Pancreas (tissue), 10 donors: ENCODE data around the gene ZNF674. TPM values are rescaled to one million over a fixed set of nuclear protein-coding genes. Genes with fewer than 3 reads are reported as not detected.
A peak's percentile ranks its signal among the peaks of the same experiment; 100 is the strongest.

Experiments used
- ATAC-seq, 4 donors: fragments of 200-7000 bp; cut with Tn5 transposase; one replicate each; pipeline versions ENCODE4 v1.8.0 to v1.9.1; 2020; ENCODE audit warnings: mild to moderate bottlenecking in 4 of 4, moderate library complexity in 4 of 4
- DNase-seq, 6 donors: peaks; one replicate each; pipeline ENCODE4 v3.0.0-alpha.2; 2020
- FAIRE-seq: peaks from 2 replicates; lab custom pipeline; 2012; peaks lifted over from hg19 to GRCh38; lab: Jason Lieb, UNC
- H3K27ac ChIP-seq, 4 donors: fragments of 200-600 bp; sonication (generic); 1 replicate in 3 of 4; 2 replicates in 1 of 4; pipeline versions ENCODE4 v1.5.0 to v1.8.0; 2020
- H3K27me3 ChIP-seq, 4 donors: fragments of 200-600 bp; one replicate each; pipeline ENCODE4 v1.8.0; 2021
- H3K36me3 ChIP-seq, 3 donors: fragments of 200-600 bp; sonication (generic) in 1 of 3; one replicate each; pipeline versions ENCODE4 v1.5.0 to v1.8.0; 2020 to 2021
- H3K4me1 ChIP-seq, 3 donors: fragments of 200-600 bp; one replicate each; pipeline ENCODE4 v1.8.0; 2021
- H3K4me3 ChIP-seq, 4 donors: fragments of 200-600 bp; sonication (generic) in 2 of 4; one replicate each; pipeline versions ENCODE4 v1.5.0 to v1.8.0; 2020 to 2021
- H3K9me3 ChIP-seq, 4 donors: fragments of 200-600 bp; one replicate each; pipeline ENCODE4 v1.8.0; 2021
- WGBS, 2 donors: extraction: QIAGEN DNeasy Blood & Tissue Kit; methylation state at CpG; one replicate each; pipeline ENCODE4 v1.1.7; 2013; 5-methylcytosine and 5-hydroxymethylcytosine counted together
- intact Hi-C, 3 donors: fragments of 100-400 bp; cut with DNase I; formaldehyde crosslinking; loops; one replicate each; pipeline versions ENCODE4 v1.11.1 to v1.14.2; 2022
- polyA plus RNA-seq, 2 donors: library from polyadenylated mRNA; stranded (reverse); fragments of 200-250 nt; gene quantifications; one replicate each; pipeline ENCODE4 v1.2.3, GENCODE V29; 2013
- total RNA-seq, 6 donors: library from RNA; stranded (reverse); fragmentation: NEBNext Ultra II Directional in 4 of 6; extraction: Animal tissue kit (Norgen Biotek cat#: 25700) in 4 of 6; gene quantifications; one replicate each; pipeline versions ENCODE4 v1.2.1 to v1.2.4, GENCODE V29; 2021 to 2023
- TF ChIP-seq, protein P1 (sequence below), 4 donors: fragments of 200-600 bp; sonication (generic) in 3 of 4; IDR thresholded peaks; one replicate each; pipeline versions ENCODE4 v1.5.0 to v1.8.0; 2021; ENCODE audit warnings: antibody characterized with exemption in 4 of 4
- donor health status: healthy with polysubstance abuse.
- donor health status: DM: no; HTN: no; CAD: no; lungs with moderate emphysema.
- donor health status: DM: no; HTN: no; CAD: no.
- donor health status: control.
- donor health status: control.
- donor health status: Bipolar disorder and iron deficiency.
- donor health status: DM: yes; HTN: yes; CAD: no.
- donor health status: DM: no; HTN: no; CAD: no.
- donor health status: DM: no; HTN: no; CAD: no.
- donor health status: DM: yes; HTN: yes; CAD: no.

The ZNF674 gene
- total and polyA plus RNA-seq, 8 donors = 0.80 to 2.8 (median 1.4) TPM

DNA sequence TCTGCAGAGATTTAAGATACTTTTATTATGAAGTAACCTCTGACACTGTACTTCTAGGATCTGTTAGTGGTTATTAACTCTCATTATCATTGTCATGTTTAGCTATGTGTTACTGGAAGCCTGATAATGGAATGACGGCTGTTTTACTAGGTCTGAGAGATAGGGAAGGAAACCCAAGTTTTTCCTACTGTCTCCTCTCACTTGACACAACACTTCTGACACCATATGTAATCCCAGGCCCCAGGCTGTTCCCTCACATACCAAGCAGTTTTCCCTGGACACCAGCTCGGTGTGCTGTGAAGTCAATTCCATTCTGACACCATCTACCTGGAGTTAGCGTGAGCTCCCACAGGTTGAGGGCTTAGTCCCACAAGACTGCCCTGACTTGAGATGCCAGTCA lies 85.6 kb downstream of the ZNF674 start:
- 74 to 75% methylated on average over 3 of the region's 3 CpGs for WGBS, 2 donors
- TF ChIP-seq, protein P1, sequence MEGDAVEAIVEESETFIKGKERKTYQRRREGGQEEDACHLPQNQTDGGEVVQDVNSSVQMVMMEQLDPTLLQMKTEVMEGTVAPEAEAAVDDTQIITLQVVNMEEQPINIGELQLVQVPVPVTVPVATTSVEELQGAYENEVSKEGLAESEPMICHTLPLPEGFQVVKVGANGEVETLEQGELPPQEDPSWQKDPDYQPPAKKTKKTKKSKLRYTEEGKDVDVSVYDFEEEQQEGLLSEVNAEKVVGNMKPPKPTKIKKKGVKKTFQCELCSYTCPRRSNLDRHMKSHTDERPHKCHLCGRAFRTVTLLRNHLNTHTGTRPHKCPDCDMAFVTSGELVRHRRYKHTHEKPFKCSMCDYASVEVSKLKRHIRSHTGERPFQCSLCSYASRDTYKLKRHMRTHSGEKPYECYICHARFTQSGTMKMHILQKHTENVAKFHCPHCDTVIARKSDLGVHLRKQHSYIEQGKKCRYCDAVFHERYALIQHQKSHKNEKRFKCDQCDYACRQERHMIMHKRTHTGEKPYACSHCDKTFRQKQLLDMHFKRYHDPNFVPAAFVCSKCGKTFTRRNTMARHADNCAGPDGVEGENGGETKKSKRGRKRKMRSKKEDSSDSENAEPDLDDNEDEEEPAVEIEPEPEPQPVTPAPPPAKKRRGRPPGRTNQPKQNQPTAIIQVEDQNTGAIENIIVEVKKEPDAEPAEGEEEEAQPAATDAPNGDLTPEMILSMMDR (IDR thresholded peaks at IDR 0.05) = no peak
- H3K4me1 ChIP-seq = no peaks in the 10 kb centered on the region

DNA sequence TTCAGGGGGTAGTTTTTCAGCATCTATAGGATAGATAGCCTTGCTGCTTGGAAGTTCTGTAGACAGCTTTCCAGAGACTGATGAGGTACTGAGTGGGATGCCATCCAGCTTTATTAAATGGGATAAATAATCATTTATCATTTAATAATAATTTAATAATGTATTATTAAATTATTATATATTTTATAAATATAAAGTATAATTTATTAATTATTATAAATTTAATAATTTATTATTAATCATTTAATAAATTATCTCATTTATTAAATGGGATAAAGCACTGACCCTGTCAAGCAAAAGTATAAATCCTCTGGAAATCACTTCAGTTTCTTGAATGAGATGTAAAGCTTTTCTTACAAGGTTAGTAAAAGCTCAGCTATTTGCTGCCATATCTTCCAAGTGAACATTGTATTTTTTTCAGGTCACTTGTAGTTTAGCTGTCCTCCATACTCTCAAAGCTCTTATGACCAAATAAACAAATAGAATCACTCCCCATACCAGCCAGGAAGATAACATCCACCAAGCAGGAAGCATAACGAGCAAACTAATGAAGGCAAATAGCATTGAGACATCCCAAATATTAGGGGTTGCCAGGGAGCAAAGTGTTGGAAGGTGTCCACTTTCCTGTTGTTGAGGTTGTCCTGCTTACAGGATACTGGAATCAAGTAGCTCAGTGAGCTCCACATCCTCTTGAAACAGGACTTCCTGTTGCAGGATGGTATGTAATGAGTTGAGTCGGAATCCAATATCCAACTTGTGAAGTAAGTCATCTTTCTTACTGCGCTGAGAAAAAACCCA lies 88.9 kb downstream of the ZNF674 start:
- DNase-seq (no peak), FAIRE-seq (peak; percentile 94), ATAC-seq (no peak)
- no peaks in the 10 kb centered on the region for H3K9me3 ChIP-seq
- H3K27me3 ChIP-seq = peaks cover 0 to 6% (median 0%) of the 10 kb centered on the region in 4 donors
- intact Hi-C loops = no loop called here
- WGBS, 2 donors = 77 to 92% methylated on average over 3 of the region's 3 CpGs
- TF ChIP-seq, protein P1 (IDR thresholded peaks at IDR 0.05) = no peak
- no peak overlapping the region for H3K27ac ChIP-seq
- no peaks in the 10 kb centered on the region for H3K36me3 ChIP-seq
- no peak overlapping the region for H3K4me3 ChIP-seq
- no peaks in the 10 kb centered on the region for H3K4me1 ChIP-seq

More for the DNA sequence above, 85.6 kb downstream of the ZNF674 start:
- Histone ChIP-seq H3K36me3 (no peaks in the 10 kb centered on the region), H3K27me3 (no peaks in the 10 kb centered on the region), H3K9me3 (no peaks in the 10 kb centered on the region), H3K4me3 (no peak overlapping the region), H3K27ac (no peak overlapping the region)
- ATAC-seq = no peak
- DNase-seq = no peak
- intact Hi-C loops = no loop called here
- FAIRE-seq = no peak

Other genes starting within 250 kb of the ZNF674 start
- gene CHST7, start 28.3 kb upstream of the ZNF674 start, total RNA-seq = 1 to 10 TPM in 4 of 6 donors, under 1 TPM in 2; 0.65 to 2.1 (median 1.1) TPM
- 1 to 10 TPM in 1 of 2 donors, under 1 TPM in 1; 0.72 to 1.5 TPM for gene CHST7, start 28.3 kb upstream of the ZNF674 start, polyA plus RNA-seq
- 10 to 100 TPM in 2 of 6 donors, 1 to 10 TPM in 4; 5.9 to 16.0 (median 7.4) TPM for gene SLC9A7, start 213.7 kb upstream of the ZNF674 start, total RNA-seq
- gene SLC9A7, start 213.7 kb upstream of the ZNF674 start, polyA plus RNA-seq = 1 to 10 TPM; 2.2 to 2.9 TPM